SK-N-SH (cell line): ENCODE results near the gene TEKT5. TPM values are rescaled to one million over a fixed set of nuclear protein-coding genes. Genes with fewer than 3 reads are reported as not detected.

ENCODE experiments used
- CTCF ChIA-PET: fragments of 300-600, 350-600 bp; formaldehyde crosslinking; extraction: SDS; loops from one replicate; lab custom pipeline; 2021; lab: Yijun Ruan, JAX
- POLR2A ChIA-PET: fragments of 350-600 bp; sonication (Branson Sonifier 250); formaldehyde crosslinking; extraction: SDS; loops from one replicate; lab custom pipeline; 2020; ENCODE audit warnings: antibody characterized with exemption, inconsistent platforms; lab: Yijun Ruan, JAX
- DNase-seq: peaks from one replicate; pipeline ENCODE4 v3.0.0; 2012
- H2AFZ ChIP-seq: fragments of 200-600 bp; sonication (generic); 2 replicates; pipeline ENCODE4 v1.8.1; 2016; ENCODE audit warnings: antibody characterized with exemption, mild to moderate bottlenecking, low read depth
- H3F3A ChIP-seq: fragments of 200-600 bp; sonication (generic); replicated peaks from 2 replicates; pipeline ENCODE3; 2016; ENCODE audit warnings: antibody characterized with exemption, mild to moderate bottlenecking; ENCODE audit not compliant: insufficient read depth
- H3K27ac ChIP-seq, 2 experiments: fragments of 200-500 bp in 1 of 2; fragments of 200-600 bp in 1 of 2; sonication (Bioruptor generic) in 1 of 2; sonication (generic), shearing (Covaris generic) in 1 of 2; 2 replicates each; pipeline versions ENCODE4 v1.5.1 to v1.6.1; 2014 to 2016; ENCODE audit warnings: low read depth in 2 of 2, inconsistent platforms in 1 of 2, low read length in 1 of 2, mild to moderate bottlenecking in 1 of 2, mixed read lengths in 1 of 2
- H3K27me3 ChIP-seq: fragments of 200-600 bp; sonication (generic), shearing (Covaris generic); 2 replicates; pipeline ENCODE4 v1.6.1; 2016; ENCODE audit warnings: mixed run types; ENCODE audit not compliant: insufficient read depth
- H3K36me3 ChIP-seq, 2 experiments: fragments of 200-500 bp in 1 of 2; fragments of 200-600 bp in 1 of 2; sonication (Bioruptor generic) in 1 of 2; sonication (generic) in 1 of 2; replicated peaks in 1 of 2; 2 replicates each; pipeline versions ENCODE3 to v1.5.1; 2014 to 2016; ENCODE audit warnings: low read length in 1 of 2, mild to moderate bottlenecking in 1 of 2; ENCODE audit not compliant: insufficient read depth in 2 of 2, control insufficient read depth in 1 of 2
- H3K4me1 ChIP-seq, 2 experiments: fragments of 200-500 bp in 1 of 2; fragments of 200-600 bp in 1 of 2; sonication (Bioruptor generic) in 1 of 2; sonication (generic), shearing (Covaris generic) in 1 of 2; 2 replicates each; pipeline versions ENCODE4 v1.5.1 to v1.6.1; 2014 to 2016; ENCODE audit warnings: low read depth in 1 of 2, low read length in 1 of 2, mixed run types in 1 of 2; ENCODE audit not compliant: insufficient read depth in 2 of 2, control insufficient read depth in 1 of 2
- H3K4me2 ChIP-seq: fragments of 200-600 bp; sonication (generic), shearing (Covaris generic); 2 replicates; pipeline ENCODE4 v1.6.1; 2017; ENCODE audit warnings: mixed run types
- H3K4me3 ChIP-seq, 2 experiments: fragments of 200-500 bp in 1 of 2; fragments of 200-600 bp in 1 of 2; sonication (Bioruptor generic) in 1 of 2; sonication (generic), shearing (Covaris generic) in 1 of 2; 2 replicates each; pipeline versions ENCODE4 v1.5.1 to v1.8.1; 2014 to 2016; ENCODE audit warnings: low read depth in 2 of 2, inconsistent platforms in 1 of 2, low read length in 1 of 2, mild to moderate bottlenecking in 1 of 2, mixed read lengths in 1 of 2, moderate library complexity in 1 of 2
- H3K79me2 ChIP-seq: fragments of 200-600 bp; sonication (generic); 2 replicates; pipeline ENCODE4 v1.8.1; 2017; ENCODE audit warnings: mild to moderate bottlenecking; ENCODE audit not compliant: insufficient read depth
- H3K9ac ChIP-seq: fragments of 200-600 bp; sonication (generic); 2 replicates; pipeline ENCODE4 v1.6.1; 2017; ENCODE audit warnings: mixed run types
- H3K9me2 ChIP-seq: fragments of 200-600 bp; sonication (generic); 2 replicates; pipeline ENCODE4 v1.6.1; 2017; ENCODE audit warnings: mixed run types
- H3K9me3 ChIP-seq: fragments of 200-600 bp; sonication (generic); 2 replicates; pipeline ENCODE4 v1.6.1; 2017; ENCODE audit warnings: mixed run types, mild to moderate bottlenecking, moderate library complexity
- H4K20me1 ChIP-seq: fragments of 200-600 bp; sonication (generic); 2 replicates; pipeline ENCODE4 v1.6.1; 2017; ENCODE audit warnings: mild to moderate bottlenecking, mixed run types; ENCODE audit not compliant: insufficient read depth
- CTCF ChIP-seq: fragments of 200-600 bp; sonication (generic); IDR thresholded peaks from 2 replicates; pipeline ENCODE4 v1.6.1; 2017; ENCODE audit warnings: antibody characterized with exemption, mild to moderate bottlenecking, moderate library complexity
- ELF1 ChIP-seq: IDR thresholded peaks from 2 replicates; pipeline ENCODE4 v1.4.0; 2012
- FOSL2 ChIP-seq: IDR thresholded peaks from 2 replicates; pipeline ENCODE4 v1.4.0; 2012; ENCODE audit warnings: low read depth, mild to moderate bottlenecking, moderate library complexity, borderline replicate concordance
- FOXM1 ChIP-seq: IDR thresholded peaks from 2 replicates; pipeline ENCODE4 v1.4.0; 2012; ENCODE audit warnings: low read depth, mild to moderate bottlenecking
- GATA2 ChIP-seq: sonication (generic); formaldehyde crosslinking; IDR thresholded peaks from 2 replicates; pipeline ENCODE4 v1.5.0; 2020; ENCODE audit warnings: mild to moderate bottlenecking, missing genetic modification reagents
- MXI1 ChIP-seq: IDR thresholded peaks from 2 replicates; pipeline ENCODE4 v1.6.1; 2012; ENCODE audit warnings: mild to moderate bottlenecking, low read depth, low read length, improper control_type of control experiment
- NFIC ChIP-seq: IDR thresholded peaks from 2 replicates; pipeline ENCODE4 v1.4.0; 2012; ENCODE audit warnings: borderline replicate concordance
- NRF1 ChIP-seq: IDR thresholded peaks from 2 replicates; pipeline ENCODE4 v1.6.1; 2012; ENCODE audit warnings: low read depth, mild to moderate bottlenecking, low read length
- PBX3 ChIP-seq: IDR thresholded peaks from 2 replicates; pipeline ENCODE4; 2012
- POLR2AphosphoS5 ChIP-seq: IDR thresholded peaks from 2 replicates; pipeline ENCODE4 v1.6.1; 2012; ENCODE audit warnings: low read depth, low read length
- TAF1 ChIP-seq: IDR thresholded peaks from 2 replicates; pipeline ENCODE4 v1.6.1; 2012; ENCODE audit warnings: low read depth, mild to moderate bottlenecking, low read length, moderate library complexity, borderline replicate concordance
- USF1 ChIP-seq: IDR thresholded peaks from 2 replicates; pipeline ENCODE4 v1.4.0; 2012; ENCODE audit warnings: low read depth, borderline replicate concordance
- WGBS: methylation state at CpG from one replicate; pipeline ENCODE4 v1.1.6; 2017; ENCODE audit warnings: low lambda C conversion rate; 5-methylcytosine and 5-hydroxymethylcytosine counted together
- polyA plus RNA-seq, 3 experiments: library from polyadenylated mRNA; depleted of rRNA; stranded (reverse); fragments of >200 nt; gene quantifications; 2 replicates each; pipeline ENCODE4 v1.2.3, GENCODE V29; 2012

TEKT5 gene
- polyA plus RNA-seq, 1 of the 3 experiments (the other 2 are of a cell fraction): not detected

GRCh38 chr16:10589109-10589508 is 105.6 kb downstream of the TEKT5 start:
- Histone ChIP-seq H2AFZ (no peak overlapping the region), H3K4me2 (no peak overlapping the region), H3K4me3 (no peak overlapping the region), H3K79me2 (no peaks in the 10 kb centered on the region), H3K27me3 (no peaks in the 10 kb centered on the region; the same call in 1 of the 2 replicates), H3K27ac (no peak overlapping the region), H3K9me2 (no peaks in the 10 kb centered on the region), H4K20me1 (no peaks in the 10 kb centered on the region), H3K36me3 (no peaks in the 10 kb centered on the region), H3F3A (no peaks in the 10 kb centered on the region), H3K4me1 (no peaks in the 10 kb centered on the region), H3K9me3 (no peaks in the 10 kb centered on the region), H3K9ac (no peak overlapping the region)
- no peak for DNase-seq
- CTCF ChIA-PET: interaction anchor here (1.3 kb wide), 1 partner anchor 10 kb away, joined by 4 read pairs; no protein-coding TSS in a partner anchor
- 77% methylated on average over 5 of the region's 5 CpGs for WGBS
- POLR2A ChIA-PET: no interaction called here
- TF ChIP-seq NRF1 (no peak), TAF1 (no peak), GATA2 (CRISPR knock-in tag) (no peak), FOXM1 (no peak), CTCF (no peak), FOSL2 (no peak), POLR2AphosphoS5 (no peak), ELF1 (no peak), PBX3 (no peak)

- Histone ChIP-seq H4K20me1 (no peaks in the 10 kb centered on the region), H3K27me3 (no peaks in the 10 kb centered on the region; the same call in 1 of the 2 replicates), H3K9ac (no peak overlapping the region), H3K9me3 (no peaks in the 10 kb centered on the region), H3K9me2 (no peaks in the 10 kb centered on the region), H3K4me3 (no peak overlapping the region), H2AFZ (no peak overlapping the region), H3K79me2 (no peaks in the 10 kb centered on the region), H3K4me2 (no peak overlapping the region), H3K4me1 (no peaks in the 10 kb centered on the region), H3F3A (no peaks in the 10 kb centered on the region), H3K27ac (no peak overlapping the region)
- POLR2A ChIA-PET: no interaction called here
- DNase-seq: no peak
- WGBS: 36% methylated on average over 2 of the region's 2 CpGs
- no peak for TF ChIP-seq NFIC
- TF ChIP-seq USF1: no peak
- no peak for TF ChIP-seq MXI1
- TF ChIP-seq, all 33 proteins: peak for 0
- CTCF ChIA-PET: interaction anchor here (1.1 to 1.4 kb wide), 2 partner anchors 20 to 74 kb away, joined by 3 read pairs; no protein-coding TSS in a partner anchor
- H3K36me3 ChIP-seq: no peaks in the 10 kb centered on the region
These were observed 107.1 kb downstream of the TEKT5 start for GRCh38 chr16:10587622-10588021.
